KOPT-K1 (cell line): ENCODE data around the gene RRAD.
"Not testable (repeated sequence)": the region's sequence is repeated elsewhere in the genome, so short reads cannot be mapped to it uniquely, and the experiment has no call there.

ENCODE experiments used
- H3K27ac ChIP-seq: fragments of 200-600 bp; sonication (generic); 2 replicates; pipeline ENCODE4 v1.5.1; 2016; ENCODE audit warnings: antibody characterized with exemption, mild to moderate bottlenecking, low read depth, low read length; ENCODE audit not compliant: poor library complexity, severe bottlenecking
- H3K36me3 ChIP-seq: fragments of 200-600 bp; sonication (generic); 2 replicates; pipeline ENCODE4 v1.5.1; 2017; ENCODE audit warnings: antibody characterized with exemption, mild to moderate bottlenecking, low read length, moderate library complexity; ENCODE audit not compliant: insufficient read depth
- H3K9me3 ChIP-seq: fragments of 200-600 bp; sonication (generic); 2 replicates; pipeline ENCODE4 v1.5.1; 2017; ENCODE audit warnings: antibody characterized with exemption, low read length, mild to moderate bottlenecking; ENCODE audit not compliant: insufficient read depth, poor library complexity, severe bottlenecking

RRAD gene

GRCh38 chr16:66944971-66945370, 19.6 kb upstream of the RRAD start:
- peaks cover 41% of the 10 kb centered on the region for H3K36me3 ChIP-seq
- H3K9me3 ChIP-seq, H3K27ac ChIP-seq: not testable (repeated sequence)

GRCh38 chr16:66944054-66944441, 18.7 kb upstream of the RRAD start:
- Histone ChIP-seq H3K27ac (no peak overlapping the region), H3K9me3 (no peaks in the 10 kb centered on the region), H3K36me3 (peaks cover 45% of the 10 kb centered on the region)

GRCh38 chr16:66943426-66944053, 18.2 kb upstream of the RRAD start:
- no peaks in the 10 kb centered on the region for H3K9me3 ChIP-seq
- peaks cover 51% of the 10 kb centered on the region for H3K36me3 ChIP-seq
- no peak overlapping the region for H3K27ac ChIP-seq

GRCh38 chr16:66942981-66943380, 17.6 kb upstream of the RRAD start:
- Histone ChIP-seq H3K36me3 (peaks cover 51% of the 10 kb centered on the region), H3K9me3 (no peaks in the 10 kb centered on the region), H3K27ac (no peak overlapping the region)

- no peak overlapping the region for H3K27ac ChIP-seq
- peaks cover 62% of the 10 kb centered on the region for H3K36me3 ChIP-seq
- no peaks in the 10 kb centered on the region for H3K9me3 ChIP-seq
Observed at GRCh38 chr16:66940236-66940635, 14.9 kb upstream of the RRAD start.

GRCh38 chr16:66939366-66939765, 14.0 kb upstream of the RRAD start:
- H3K36me3 ChIP-seq, result peaks cover 62% of the 10 kb centered on the region

GRCh38 chr16:66937725-66938337, 12.5 kb upstream of the RRAD start:
- Histone ChIP-seq H3K27ac (no peak overlapping the region), H3K36me3 (peaks cover 51% of the 10 kb centered on the region), H3K9me3 (no peaks in the 10 kb centered on the region)

More at GRCh38 chr16:66939366-66939765, 14.0 kb upstream of the RRAD start:
- Histone ChIP-seq H3K27ac (no peak overlapping the region), H3K9me3 (no peaks in the 10 kb centered on the region)

- no peak overlapping the region for H3K27ac ChIP-seq
- peaks cover 51% of the 10 kb centered on the region for H3K36me3 ChIP-seq
- no peaks in the 10 kb centered on the region for H3K9me3 ChIP-seq
Observed at GRCh38 chr16:66936889-66937554, 11.7 kb upstream of the RRAD start.

GRCh38 chr16:66936462-66936861, 11.1 kb upstream of the RRAD start:
- Histone ChIP-seq H3K36me3 (peaks cover 50% of the 10 kb centered on the region), H3K9me3 (no peaks in the 10 kb centered on the region), H3K27ac (no peak overlapping the region)

- Histone ChIP-seq H3K36me3 (peaks cover 46% of the 10 kb centered on the region), H3K27ac (peak within 1 kb of the TSS; percentile 89), H3K9me3 (no peaks in the 10 kb centered on the region)
Observed at GRCh38 chr16:66935314-66936011, 10.1 kb upstream of the RRAD start, which contains the start of gene CES2. Gene CES2, plus strand, starts transcription at chr16:66935516. Its CDS starts 120 bp downstream, at chr16:66935636.

- not testable (repeated sequence) for H3K9me3 ChIP-seq
- Histone ChIP-seq H3K27ac (peak overlapping the region; percentile 89), H3K36me3 (peaks cover 44% of the 10 kb centered on the region)
Observed at GRCh38 chr16:66934839-66935313, 9.5 kb upstream of the RRAD start.

GRCh38 chr16:66934138-66934838, 9.0 kb upstream of the RRAD start, which contains the start of gene CIAO2B:
Gene CIAO2B, minus strand, starts transcription at chr16:66934402. Its CDS starts 38 bp downstream, at chr16:66934364.
- H3K27ac ChIP-seq, result peak within 1 kb of the TSS; percentile 89
- H3K36me3 ChIP-seq, result peaks cover 42% of the 10 kb centered on the region
- no peaks in the 10 kb centered on the region for H3K9me3 ChIP-seq

GRCh38 chr16:66933776-66934137, 8.4 kb upstream of the RRAD start:
- peaks cover 37% of the 10 kb centered on the region for H3K36me3 ChIP-seq
- H3K27ac ChIP-seq, result peak overlapping the region; percentile 89

GRCh38 chr16:66932076-66932475, 6.7 kb upstream of the RRAD start:
- Histone ChIP-seq H3K27ac (no peak overlapping the region), H3K9me3 (no peaks in the 10 kb centered on the region), H3K36me3 (peaks cover 25% of the 10 kb centered on the region)

More at GRCh38 chr16:66933776-66934137, 8.4 kb upstream of the RRAD start:
- H3K9me3 ChIP-seq, result no peaks in the 10 kb centered on the region
